ENCODE measurements around the gene BTAF1.

BTAF1 gene

DNA sequence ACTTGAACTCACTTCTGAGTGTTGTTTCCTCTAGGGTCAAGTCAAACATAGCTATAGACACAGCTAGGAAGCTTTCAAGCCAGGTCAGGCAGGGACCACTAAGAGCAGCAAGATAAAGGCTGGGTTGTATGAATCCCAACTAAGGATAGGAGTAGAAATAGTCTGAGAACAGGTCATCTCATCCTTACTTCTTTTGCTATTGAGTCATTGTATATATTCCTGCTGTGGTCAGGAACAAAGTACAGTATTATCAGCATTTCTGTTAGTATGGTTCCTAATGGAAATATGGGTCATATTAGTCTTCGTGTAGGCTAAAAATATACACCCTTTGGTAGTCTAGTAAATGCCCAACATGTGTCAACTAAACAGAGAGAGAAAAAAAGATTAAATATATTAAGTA lies 145.3 kb downstream of the BTAF1 start:
- H3K4ac ChIP-seq (ENCODE audit: low read depth in 1 of 2, low read length in 2 of 2), result no peak overlapping the region
- no peak overlapping the region for H2BK120ac ChIP-seq (ENCODE audit: low read depth, low read length)
- no peak overlapping the region for H4K91ac ChIP-seq (ENCODE audit: low read length)
- H3K14ac ChIP-seq (ENCODE audit: low read length in 2 of 2), result no peak overlapping the region
- H2AK5ac ChIP-seq (ENCODE audit: low read length, severe bottlenecking), result no peak overlapping the region
- H2AFZ ChIP-seq (ENCODE audit: low read depth, low read length), result no peak overlapping the region
- H2BK5ac ChIP-seq (ENCODE audit: low read depth, low read length, poor library complexity, severe bottlenecking), result no peak overlapping the region
- H2BK15ac ChIP-seq (ENCODE audit: low read depth, poor library complexity, severe bottlenecking), result no peak overlapping the region
- H3K4me3 ChIP-seq (ENCODE audit: insufficient read depth in 1 of 2, low read depth in 1 of 2, low read length in 2 of 2), result no peak overlapping the region
- no peaks in the 10 kb centered on the region for H3K36me3 ChIP-seq (ENCODE audit: control insufficient read depth in 1 of 2, insufficient read depth in 2 of 2, low read depth in 1 of 2, low read length in 2 of 2)
- H3K18ac ChIP-seq (ENCODE audit: low read depth in 1 of 2, low read length in 2 of 2), result no peak overlapping the region
- no peak overlapping the region for H3K4me2 ChIP-seq (ENCODE audit: low read length, poor library complexity, severe bottlenecking)
- no peaks in the 10 kb centered on the region for H3K79me1 ChIP-seq (replicated peaks; ENCODE audit: low read length, poor library complexity, severe bottlenecking)
- no peaks in the 10 kb centered on the region for H3K27me3 ChIP-seq (ENCODE audit: control insufficient read depth in 1 of 2, insufficient read depth in 1 of 2, low read length in 2 of 2)
- WGBS, result no CpG with 5 or more reads among the region's 1 CpG
- no peak overlapping the region for H3K9ac ChIP-seq (ENCODE audit: low read length)
- H4K8ac ChIP-seq (ENCODE audit: low read length), result no peak overlapping the region
- H2BK12ac ChIP-seq (ENCODE audit: low read length in 2 of 2), result no peak overlapping the region
- H3K27ac ChIP-seq (ENCODE audit: low read length, poor library complexity, severe bottlenecking), result no peak overlapping the region
- DNase-seq, result peak; percentile 64
- peaks cover 4% of the 10 kb centered on the region for H3K4me1 ChIP-seq (ENCODE audit: control insufficient read depth, insufficient read depth, low read depth, low read length)
- no peak overlapping the region for H3K23ac ChIP-seq (ENCODE audit: low read length in 2 of 2)
- no peaks in the 10 kb centered on the region for H3K9me3 ChIP-seq (ENCODE audit: control insufficient read depth, low read length)

- Histone ChIP-seq H4K8ac (ENCODE audit: low read length) (no peak overlapping the region), H2AFZ (ENCODE audit: low read depth, low read length) (no peak overlapping the region), H3K9me3 (ENCODE audit: control insufficient read depth, low read length) (no peaks in the 10 kb centered on the region), H2AK5ac (ENCODE audit: low read length, severe bottlenecking) (no peak overlapping the region), H4K91ac (ENCODE audit: low read length) (no peak overlapping the region), H3K79me1 (replicated peaks; ENCODE audit: low read length, poor library complexity, severe bottlenecking) (no peaks in the 10 kb centered on the region), H3K23ac (ENCODE audit: low read length in 2 of 2) (no peak overlapping the region), H3K9ac (ENCODE audit: low read length) (no peak overlapping the region), H2BK5ac (ENCODE audit: low read depth, low read length, poor library complexity, severe bottlenecking) (no peak overlapping the region), H3K18ac (ENCODE audit: low read depth in 1 of 2, low read length in 2 of 2) (no peak overlapping the region), H3K27me3 (ENCODE audit: control insufficient read depth in 1 of 2, insufficient read depth in 1 of 2, low read length in 2 of 2) (no peaks in the 10 kb centered on the region), H3K36me3 (ENCODE audit: control insufficient read depth in 1 of 2, insufficient read depth in 2 of 2, low read depth in 1 of 2, low read length in 2 of 2) (no peaks in the 10 kb centered on the region), H2BK15ac (ENCODE audit: low read depth, poor library complexity, severe bottlenecking) (no peak overlapping the region), H3K4ac (ENCODE audit: low read depth in 1 of 2, low read length in 2 of 2) (no peak overlapping the region), H2BK12ac (ENCODE audit: low read length in 2 of 2) (no peak overlapping the region), H3K4me2 (ENCODE audit: low read length, poor library complexity, severe bottlenecking) (no peak overlapping the region), H3K4me3 (ENCODE audit: insufficient read depth in 1 of 2, low read depth in 1 of 2, low read length in 2 of 2) (no peak overlapping the region), H3K27ac (ENCODE audit: low read length, poor library complexity, severe bottlenecking) (no peak overlapping the region), H3K4me1 (ENCODE audit: control insufficient read depth, insufficient read depth, low read depth, low read length) (no peaks in the 10 kb centered on the region), H3K14ac (ENCODE audit: low read length in 2 of 2) (no peak overlapping the region), H2BK120ac (ENCODE audit: low read depth, low read length) (no peak overlapping the region)
- DNase-seq, result peak; percentile 18
- 97% methylated on average over 5 of the region's 6 CpGs for WGBS
These were observed 150.7 kb downstream of the BTAF1 start for GRCh38 chr10:92074126-92074887.

DNA sequence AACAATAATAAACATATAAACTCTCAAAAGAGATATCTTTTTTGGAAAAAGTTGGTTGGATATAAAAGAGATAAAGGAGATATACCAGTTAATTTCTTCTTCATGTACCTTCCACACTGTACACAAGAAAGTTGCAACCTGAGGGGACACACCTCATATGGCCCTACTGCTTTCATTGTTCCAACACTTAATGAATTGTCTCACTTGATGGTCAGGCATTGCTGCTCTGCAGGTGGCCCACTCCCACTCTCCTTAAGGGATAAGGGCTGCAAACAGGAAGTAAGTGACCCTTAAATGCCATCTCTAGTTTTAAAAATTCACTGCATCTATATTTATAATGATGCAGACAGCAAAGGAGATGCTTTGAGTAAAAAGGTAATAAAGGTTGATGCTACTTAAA lies 152.3 kb downstream of the BTAF1 start:
- no peak overlapping the region for H3K9ac ChIP-seq (ENCODE audit: low read length)
- H4K8ac ChIP-seq (ENCODE audit: low read length), result no peak overlapping the region
- H3K36me3 ChIP-seq (ENCODE audit: control insufficient read depth in 1 of 2, insufficient read depth in 2 of 2, low read depth in 1 of 2, low read length in 2 of 2), result peaks cover 0 to 2% of the 10 kb centered on the region in 2 experiments
- no peak overlapping the region for H2BK120ac ChIP-seq (ENCODE audit: low read depth, low read length)
- H3K27ac ChIP-seq (ENCODE audit: low read length, poor library complexity, severe bottlenecking), result no peak overlapping the region
- H2BK15ac ChIP-seq (ENCODE audit: low read depth, poor library complexity, severe bottlenecking), result no peak overlapping the region
- H3K27me3 ChIP-seq (ENCODE audit: control insufficient read depth in 1 of 2, insufficient read depth in 1 of 2, low read length in 2 of 2), result no peaks in the 10 kb centered on the region
- peaks cover 1% of the 10 kb centered on the region for H3K4me1 ChIP-seq (ENCODE audit: control insufficient read depth, insufficient read depth, low read depth, low read length)
- no peak overlapping the region for H3K23ac ChIP-seq (ENCODE audit: low read length in 2 of 2)
- H2AFZ ChIP-seq (ENCODE audit: low read depth, low read length), result no peak overlapping the region
- no peak for DNase-seq
- H2BK12ac ChIP-seq (ENCODE audit: low read length in 2 of 2), result no peak overlapping the region
- no peak overlapping the region for H4K91ac ChIP-seq (ENCODE audit: low read length)
- H3K4me3 ChIP-seq (ENCODE audit: insufficient read depth in 1 of 2, low read depth in 1 of 2, low read length in 2 of 2), result no peak overlapping the region
- H3K79me1 ChIP-seq (replicated peaks; ENCODE audit: low read length, poor library complexity, severe bottlenecking), result no peaks in the 10 kb centered on the region
- H3K4me2 ChIP-seq (ENCODE audit: low read length, poor library complexity, severe bottlenecking), result no peak overlapping the region
- H3K18ac ChIP-seq (ENCODE audit: low read depth in 1 of 2, low read length in 2 of 2), result no peak overlapping the region
- no peak overlapping the region for H2AK5ac ChIP-seq (ENCODE audit: low read length, severe bottlenecking)
- no peak overlapping the region for H3K14ac ChIP-seq (ENCODE audit: low read length in 2 of 2)
- H3K4ac ChIP-seq (ENCODE audit: low read depth in 1 of 2, low read length in 2 of 2), result no peak overlapping the region
- H2BK5ac ChIP-seq (ENCODE audit: low read depth, low read length, poor library complexity, severe bottlenecking), result no peak overlapping the region
- H3K9me3 ChIP-seq (ENCODE audit: control insufficient read depth, low read length), result no peaks in the 10 kb centered on the region

GRCh38 chr10:92076722-92077121 lies 153.2 kb downstream of the BTAF1 start:
- Histone ChIP-seq H3K9ac (ENCODE audit: low read length) (no peak overlapping the region), H2BK120ac (ENCODE audit: low read depth, low read length) (no peak overlapping the region), H3K23ac (ENCODE audit: low read length in 2 of 2) (no peak overlapping the region), H2BK15ac (ENCODE audit: low read depth, poor library complexity, severe bottlenecking) (no peak overlapping the region), H3K4ac (ENCODE audit: low read depth in 1 of 2, low read length in 2 of 2) (no peak overlapping the region), H3K14ac (ENCODE audit: low read length in 2 of 2) (no peak overlapping the region), H3K36me3 (ENCODE audit: control insufficient read depth in 1 of 2, insufficient read depth in 2 of 2, low read depth in 1 of 2, low read length in 2 of 2) (peaks cover 0 to 6% of the 10 kb centered on the region in 2 experiments), H2AK5ac (ENCODE audit: low read length, severe bottlenecking) (no peak overlapping the region), H3K18ac (ENCODE audit: low read depth in 1 of 2, low read length in 2 of 2) (no peak overlapping the region), H3K4me2 (ENCODE audit: low read length, poor library complexity, severe bottlenecking) (no peak overlapping the region), H4K91ac (ENCODE audit: low read length) (no peak overlapping the region), H3K27ac (ENCODE audit: low read length, poor library complexity, severe bottlenecking) (no peak overlapping the region), H3K4me3 (ENCODE audit: insufficient read depth in 1 of 2, low read depth in 1 of 2, low read length in 2 of 2) (no peak overlapping the region), H4K8ac (ENCODE audit: low read length) (no peak overlapping the region), H3K27me3 (ENCODE audit: control insufficient read depth in 1 of 2, insufficient read depth in 1 of 2, low read length in 2 of 2) (no peaks in the 10 kb centered on the region), H3K9me3 (ENCODE audit: control insufficient read depth, low read length) (no peaks in the 10 kb centered on the region), H2BK5ac (ENCODE audit: low read depth, low read length, poor library complexity, severe bottlenecking) (no peak overlapping the region), H3K79me1 (replicated peaks; ENCODE audit: low read length, poor library complexity, severe bottlenecking) (no peaks in the 10 kb centered on the region), H2BK12ac (ENCODE audit: low read length in 2 of 2) (no peak overlapping the region), H3K4me1 (ENCODE audit: control insufficient read depth, insufficient read depth, low read depth, low read length) (peaks cover 4% of the 10 kb centered on the region), H2AFZ (ENCODE audit: low read depth, low read length) (no peak overlapping the region)
- DNase-seq, result no peak
